Vagina (tissue), 2 donors: ENCODE measurements around the gene RIBC2.

Source experiments
- CTCF ChIP-seq, 3 experiments: fragments of 450-650 bp in 2 of 3; fragments of 200-600 bp in 1 of 3; sonication (generic) in 1 of 3; IDR thresholded peaks; one replicate each; pipeline ENCODE4 v1.5.1; 2017 to 2019; ENCODE audit warnings: antibody characterized with exemption in 3 of 3, mild to moderate bottlenecking in 2 of 3, moderate library complexity in 2 of 3
- POLR2A ChIP-seq, 2 donors: fragments of 450-650 bp; IDR thresholded peaks; one replicate each; pipeline ENCODE4 v1.6.1; 2017; ENCODE audit warnings: antibody characterized with exemption in 2 of 2, mild to moderate bottlenecking in 2 of 2, moderate library complexity in 2 of 2
- POLR2AphosphoS5 ChIP-seq, 2 donors: sonication (generic); formaldehyde crosslinking; IDR thresholded peaks; one replicate each; pipeline ENCODE4 v1.9.0; 2017; ENCODE audit warnings: antibody characterized with exemption in 2 of 2, mild to moderate bottlenecking in 2 of 2, low read depth in 1 of 2; ENCODE audit not compliant: insufficient read depth in 1 of 2

- TF ChIP-seq POLR2A (IDR thresholded peaks at IDR 0.05) (no peak), CTCF (IDR thresholded peaks at IDR 0.05) (no peak), POLR2AphosphoS5 (IDR thresholded peaks at IDR 0.05; ENCODE audit: insufficient read depth in 1 of 2, low read depth in 1 of 2) (no peak)
Observed at GRCh38 chr22:45477366-45478107, 64.0 kb downstream of the RIBC2 start.
